Fibroblast of the conjunctiva (primary cell): ENCODE data around the gene UBQLN1.
A peak's percentile ranks its signal among the peaks of the same experiment; 100 is the strongest.
"Not testable (repeated sequence)": the region's sequence is repeated elsewhere in the genome, so short reads cannot be mapped to it uniquely, and the experiment has no call there.

Experiments used
- DNase-seq: peaks from one replicate; pipeline ENCODE4 v3.0.0-alpha.2; 2010; ENCODE audit warnings: low read depth

UBQLN1 gene

GRCh38 chr9:83630938-83631457 lies 76.8 kb downstream of the UBQLN1 start:
- DNase-seq, result no peak

- DNase-seq, result no peak
Measured at GRCh38 chr9:83629433-83630104, 78.2 kb downstream of the UBQLN1 start.

GRCh38 chr9:83628540-83628939 lies 79.2 kb downstream of the UBQLN1 start:
- DNase-seq, result no peak

GRCh38 chr9:83625178-83625577 lies 82.6 kb downstream of the UBQLN1 start:
- DNase-seq, result no peak

GRCh38 chr9:83623679-83624076 lies 84.1 kb downstream of the UBQLN1 start:
- DNase-seq, result no peak

- peak; percentile 17 for DNase-seq
Measured at GRCh38 chr9:83622939-83623678, 84.6 kb downstream of the UBQLN1 start, which contains the start of gene IDNK. Gene IDNK, plus strand, starts transcription at chr9:83623143. Its CDS starts 29 bp downstream, at chr9:83623172.

- DNase-seq, result no peak
Measured at GRCh38 chr9:83622433-83622938, 85.3 kb downstream of the UBQLN1 start.

- peak; percentile 37 for DNase-seq
Measured at GRCh38 chr9:83620841-83621636, 86.7 kb downstream of the UBQLN1 start.

GRCh38 chr9:83617299-83617698 lies 90.5 kb downstream of the UBQLN1 start:
- no peak for DNase-seq

GRCh38 chr9:83613298-83613697 lies 94.5 kb downstream of the UBQLN1 start:
- DNase-seq, result not testable (repeated sequence)
